Uterus (tissue), 4 donors: Measurements from ENCODE around the gene CDK10. TPM values are rescaled to one million over a fixed set of nuclear protein-coding genes. Genes with fewer than 3 reads are reported as not detected.

Experiments used
- DNase-seq, 2 donors: peaks; one replicate each; pipeline ENCODE4 v3.0.0-alpha.2; 2019 to 2020
- H3K27ac ChIP-seq, 2 donors: fragments of 200-600 bp; sonication (generic); 1 replicate in 1 of 2; 2 replicates in 1 of 2; pipeline ENCODE4 v1.5.1; 2016 to 2018
- H3K27me3 ChIP-seq, 2 donors: fragments of 200-600 bp; sonication (generic); one replicate each; pipeline ENCODE4 v1.5.1; 2018 to 2019; ENCODE audit warnings: control low read depth in 1 of 2
- H3K36me3 ChIP-seq, 2 donors: fragments of 200-600 bp; sonication (generic); one replicate each; pipeline ENCODE4 v1.5.1; 2019; ENCODE audit warnings: control low read depth in 1 of 2
- H3K4me1 ChIP-seq, 2 donors: fragments of 200-600 bp; sonication (generic); one replicate each; pipeline ENCODE4 v1.5.1; 2018 to 2019; ENCODE audit warnings: control low read depth in 1 of 2
- H3K4me3 ChIP-seq, 2 donors: fragments of 200-600 bp; sonication (generic); 1 replicate in 1 of 2; 2 replicates in 1 of 2; pipeline ENCODE4 v1.5.1; 2018 to 2019; ENCODE audit warnings: mild to moderate bottlenecking in 1 of 2
- H3K9me3 ChIP-seq, 2 donors: fragments of 200-600 bp; sonication (generic); one replicate each; pipeline ENCODE4 v1.5.1; 2019; ENCODE audit warnings: control low read depth in 1 of 2
- POLR2A ChIP-seq, 2 donors: fragments of 450-650 bp; IDR thresholded peaks; one replicate each; pipeline ENCODE4 v1.6.1; 2016; ENCODE audit warnings: antibody characterized with exemption in 2 of 2, mild to moderate bottlenecking in 1 of 2, moderate library complexity in 1 of 2
- intact Hi-C: fragments of 100-400 bp; cut with DNase I; formaldehyde crosslinking; loops from one replicate; pipeline ENCODE4 v1.15.1; 2023; ENCODE audit warnings: low total_unique reads
- total RNA-seq, 4 donors: library from RNA; depleted of rRNA in 3 of 4; stranded (reverse); fragments of >200 nt in 3 of 4; gene quantifications; one replicate each; pipeline versions ENCODE4 v1.1.0 to v1.2.4, GENCODE V29; 2014 to 2023
- TF ChIP-seq, protein P1 (sequence below), 4 experiments: fragments of 200-600 bp in 2 of 4; fragments of 450-650 bp in 2 of 4; sonication (generic) in 2 of 4; IDR thresholded peaks; one replicate each; pipeline ENCODE4 v1.5.1; 2016 to 2019; ENCODE audit warnings: antibody characterized with exemption in 4 of 4, mild to moderate bottlenecking in 2 of 4, moderate library complexity in 1 of 4
- donor health status: DM: yes; HTN: yes; CAD: no.

The CDK10 gene
- total RNA-seq, 4 donors from 2014 or later = 13.8 to 90.7 (median 62.5) TPM

DNA sequence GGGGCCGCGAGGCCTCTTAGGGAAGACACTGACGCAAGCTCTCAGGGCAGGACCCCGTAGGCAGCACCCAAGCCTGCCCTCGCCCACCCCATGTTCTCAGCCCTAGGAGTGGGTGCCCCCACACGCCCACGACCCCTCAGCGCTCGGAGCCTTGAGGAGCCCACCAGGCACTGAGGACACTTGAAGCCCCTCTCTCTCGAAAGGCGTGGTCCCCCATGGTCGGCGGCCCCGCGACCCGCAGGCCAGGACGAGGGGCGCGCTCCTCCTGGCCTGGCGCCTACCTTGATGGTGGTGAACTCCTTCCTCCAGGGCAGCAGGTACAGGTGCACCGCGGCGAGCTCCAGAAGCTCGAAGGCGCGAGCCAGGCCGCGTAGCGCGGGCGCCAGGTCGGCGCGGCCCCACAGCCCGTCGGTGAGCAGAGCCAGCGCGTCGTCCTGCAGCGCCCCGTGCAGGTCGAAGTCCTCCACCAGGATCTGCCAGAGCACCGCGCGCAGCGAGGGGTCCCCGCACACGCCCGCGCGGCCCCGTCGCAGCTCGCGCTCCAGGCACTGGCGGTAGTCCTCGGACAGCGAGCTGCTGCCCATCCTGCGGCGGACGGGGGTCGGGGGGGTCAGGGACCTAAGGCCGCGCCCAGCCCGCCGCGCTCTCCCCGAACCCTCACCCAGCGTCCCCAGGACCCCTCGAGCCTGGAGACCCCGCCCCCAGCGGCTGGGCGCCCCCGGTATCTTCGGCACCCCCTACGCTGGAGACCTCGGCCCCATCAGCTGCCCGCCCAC is 14.3 kb downstream of the CDK10 start:
- no peaks in the 10 kb centered on the region for H3K9me3 ChIP-seq
- intact Hi-C loops = no loop called here
- H3K27me3 ChIP-seq = no peaks in the 10 kb centered on the region
- peak; percentile 43 to 48 for DNase-seq
- H3K36me3 ChIP-seq = no peaks in the 10 kb centered on the region
- peak overlapping the region; percentile 69 to 77 for H3K4me3 ChIP-seq
- TF ChIP-seq POLR2A (IDR thresholded peaks at IDR 0.05) = no peak
- TF ChIP-seq, protein P1, sequence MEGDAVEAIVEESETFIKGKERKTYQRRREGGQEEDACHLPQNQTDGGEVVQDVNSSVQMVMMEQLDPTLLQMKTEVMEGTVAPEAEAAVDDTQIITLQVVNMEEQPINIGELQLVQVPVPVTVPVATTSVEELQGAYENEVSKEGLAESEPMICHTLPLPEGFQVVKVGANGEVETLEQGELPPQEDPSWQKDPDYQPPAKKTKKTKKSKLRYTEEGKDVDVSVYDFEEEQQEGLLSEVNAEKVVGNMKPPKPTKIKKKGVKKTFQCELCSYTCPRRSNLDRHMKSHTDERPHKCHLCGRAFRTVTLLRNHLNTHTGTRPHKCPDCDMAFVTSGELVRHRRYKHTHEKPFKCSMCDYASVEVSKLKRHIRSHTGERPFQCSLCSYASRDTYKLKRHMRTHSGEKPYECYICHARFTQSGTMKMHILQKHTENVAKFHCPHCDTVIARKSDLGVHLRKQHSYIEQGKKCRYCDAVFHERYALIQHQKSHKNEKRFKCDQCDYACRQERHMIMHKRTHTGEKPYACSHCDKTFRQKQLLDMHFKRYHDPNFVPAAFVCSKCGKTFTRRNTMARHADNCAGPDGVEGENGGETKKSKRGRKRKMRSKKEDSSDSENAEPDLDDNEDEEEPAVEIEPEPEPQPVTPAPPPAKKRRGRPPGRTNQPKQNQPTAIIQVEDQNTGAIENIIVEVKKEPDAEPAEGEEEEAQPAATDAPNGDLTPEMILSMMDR (IDR thresholded peaks at IDR 0.05) = peak in 1 of 4 experiments; percentile 3
- peak overlapping the region; percentile 82 to 83 for H3K27ac ChIP-seq
- peaks cover 0 to 11% of the 10 kb centered on the region in 2 donors for H3K4me1 ChIP-seq

DNA sequence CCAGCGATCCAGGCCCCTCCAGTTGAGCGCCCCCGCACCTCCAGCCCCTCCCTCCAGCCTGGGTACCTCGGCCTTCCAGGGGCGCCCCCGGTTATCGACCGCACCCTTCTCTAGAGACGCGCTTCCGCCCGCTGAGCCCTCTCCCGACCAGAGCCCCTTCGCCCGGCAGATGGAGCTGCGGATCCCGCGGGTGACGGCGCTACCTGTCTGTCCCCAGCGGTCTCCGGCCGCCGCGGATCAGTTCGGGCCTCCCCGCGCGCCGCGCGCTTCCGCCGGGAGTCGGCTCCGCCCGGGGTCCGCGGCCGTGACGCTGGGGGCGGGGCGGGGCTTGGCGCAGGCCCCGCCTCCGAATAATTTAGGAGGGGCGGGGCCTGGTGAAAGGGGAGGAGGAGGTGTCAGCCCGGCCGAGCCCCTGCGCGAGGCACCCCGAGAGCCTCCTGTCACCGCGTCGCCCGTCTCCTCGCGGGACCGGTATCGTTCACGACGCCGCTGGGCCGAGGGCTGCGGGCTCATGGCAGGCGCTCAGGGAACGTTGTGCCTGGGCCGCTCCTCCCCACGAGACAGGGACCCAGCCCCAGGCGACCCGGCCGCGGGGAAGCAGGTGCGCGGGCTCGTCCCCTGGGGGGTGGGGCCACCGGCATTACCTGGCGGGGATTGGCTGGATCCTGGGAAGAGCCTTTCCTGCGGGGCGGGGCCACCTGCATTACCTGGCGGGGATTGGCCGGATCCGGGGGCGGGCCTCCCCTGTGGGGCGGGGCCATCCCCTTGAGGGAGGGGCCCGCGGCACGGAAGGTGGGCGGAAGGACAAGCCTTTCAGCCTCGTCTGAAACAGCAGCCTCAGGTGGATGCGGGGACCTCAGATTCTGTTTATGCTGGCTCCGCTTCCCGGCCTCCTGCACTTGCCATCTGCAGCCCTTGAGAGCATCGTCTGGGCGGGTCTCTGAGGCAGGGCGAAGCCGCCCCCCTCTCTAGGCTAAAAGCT is 15.2 kb downstream of the CDK10 start, which contains the start of gene SPATA2L:
Gene SPATA2L (minus strand): TSS at position 281 of the 982 bp plus-strand sequence. CDS start 473 bp downstream, outside the sequence.
- Histone ChIP-seq H3K27me3 (no peaks in the 10 kb centered on the region), H3K4me1 (peaks cover 0 to 11% of the 10 kb centered on the region in 2 donors), H3K4me3 (peak within 1 kb of the TSS; percentile 69 to 77), H3K9me3 (no peaks in the 10 kb centered on the region), H3K27ac (peak within 1 kb of the TSS; percentile 82 to 83), H3K36me3 (no peaks in the 10 kb centered on the region)
- peak; percentile 77 to 85 for DNase-seq
- TF ChIP-seq, protein P1 (IDR thresholded peaks at IDR 0.05) = peak in 3 of 4 experiments; percentile 2 to 25 (median 14)
- TF ChIP-seq POLR2A (IDR thresholded peaks at IDR 0.05) = peak; percentile 85 to 92
- intact Hi-C loops = no loop called here

DNA sequence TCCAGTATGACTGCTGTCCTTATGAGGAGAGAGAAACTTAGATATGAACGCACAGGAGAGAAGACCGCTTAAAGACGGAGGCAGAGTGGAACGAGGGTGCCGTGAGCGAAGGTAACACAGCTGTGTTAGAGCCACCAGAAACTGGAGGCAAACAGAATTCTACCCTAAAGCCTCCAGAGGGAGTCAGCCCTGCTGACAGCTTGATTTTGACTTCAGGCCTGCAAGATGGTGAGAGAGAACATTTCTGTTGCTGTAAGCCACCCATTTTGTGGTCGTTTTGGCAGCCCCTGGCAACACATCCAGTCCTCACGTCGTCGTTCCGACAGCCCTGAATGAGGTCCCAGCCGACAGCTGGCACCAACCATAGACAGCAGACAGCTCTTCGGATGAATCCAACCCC is 17.8 kb downstream of the CDK10 start:
- no peaks in the 10 kb centered on the region for H3K9me3 ChIP-seq
- DNase-seq = no peak
- no peak overlapping the region for H3K4me3 ChIP-seq
- no peaks in the 10 kb centered on the region for H3K36me3 ChIP-seq
- intact Hi-C loops = no loop called here
- H3K4me1 ChIP-seq = peaks cover 0 to 11% of the 10 kb centered on the region in 2 donors
- no peak overlapping the region for H3K27ac ChIP-seq
- H3K27me3 ChIP-seq = no peaks in the 10 kb centered on the region
- no peak for TF ChIP-seq POLR2A (IDR thresholded peaks at IDR 0.05)

DNA sequence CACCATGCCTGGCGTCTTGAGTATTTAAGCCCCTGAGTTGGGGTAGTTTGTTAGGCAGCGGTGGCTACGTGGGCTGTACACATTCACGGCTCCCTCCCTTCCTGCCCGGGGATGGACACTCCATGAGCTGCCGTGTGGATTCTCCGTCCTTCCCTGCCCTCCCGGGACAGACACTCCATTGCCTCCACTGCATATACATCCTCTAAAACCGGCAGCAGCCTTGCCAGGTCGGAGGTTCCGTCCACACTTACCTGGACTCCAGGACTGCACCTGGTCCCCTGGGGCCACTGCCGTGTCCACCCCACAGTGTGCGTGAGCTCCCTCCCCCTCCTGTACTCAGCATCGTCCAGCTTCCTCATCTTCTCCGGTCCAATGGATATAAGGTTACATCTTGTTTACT is 18.5 kb downstream of the CDK10 start:
- no peak overlapping the region for H3K27ac ChIP-seq
- H3K4me3 ChIP-seq = no peak overlapping the region
- H3K36me3 ChIP-seq = no peaks in the 10 kb centered on the region
- H3K9me3 ChIP-seq = no peaks in the 10 kb centered on the region
- intact Hi-C loops = loop anchor here (5.0 kb wide), 1 partner anchor 242 kb away; the partner anchor contains the start of gene DEF8
- no peak for TF ChIP-seq POLR2A (IDR thresholded peaks at IDR 0.05)
- TF ChIP-seq, protein P1 (IDR thresholded peaks at IDR 0.05) = no peak
- peaks cover 0 to 11% of the 10 kb centered on the region in 2 donors for H3K4me1 ChIP-seq
- DNase-seq = no peak
- H3K27me3 ChIP-seq = no peaks in the 10 kb centered on the region

DNA sequence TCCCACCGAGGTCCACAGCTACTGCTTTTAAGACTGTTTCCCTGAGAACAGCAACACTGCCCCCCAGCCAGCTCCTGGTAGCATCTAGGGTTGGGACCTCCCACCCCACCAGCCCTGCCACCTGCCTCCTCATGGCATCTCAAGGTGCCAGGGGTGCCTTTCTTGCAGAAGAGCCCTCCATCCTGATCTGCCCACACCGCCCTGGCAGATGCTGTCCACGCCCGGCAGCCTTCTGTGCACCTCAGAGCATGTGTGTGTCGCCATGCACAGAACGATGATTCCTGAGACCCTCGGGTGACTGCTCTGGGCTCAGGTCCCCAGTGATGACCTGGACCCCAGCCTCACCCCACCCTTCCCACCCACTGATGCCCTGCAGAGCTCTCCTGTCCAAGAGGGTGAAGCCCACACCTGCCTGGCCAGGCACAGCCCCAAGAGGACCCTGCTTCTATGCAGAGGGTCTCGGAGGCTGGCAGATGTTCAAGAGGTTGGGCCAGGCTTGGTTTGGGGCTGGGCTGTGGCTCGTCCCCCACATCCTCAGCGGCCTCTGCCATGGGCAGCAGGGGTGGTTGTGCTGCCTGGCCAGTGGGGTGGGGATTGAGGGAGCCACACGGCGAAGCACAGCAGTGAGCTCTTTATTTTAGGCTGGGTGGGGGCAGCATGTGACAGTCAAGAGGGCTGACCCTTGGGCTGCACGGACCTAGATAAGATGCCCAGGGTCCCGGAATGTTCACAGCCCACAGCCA is 20.2 kb downstream of the CDK10 start:
- Histone ChIP-seq H3K9me3 (no peaks in the 10 kb centered on the region), H3K27me3 (no peaks in the 10 kb centered on the region), H3K27ac (no peak overlapping the region), H3K4me3 (no peak overlapping the region), H3K36me3 (no peaks in the 10 kb centered on the region), H3K4me1 (no peaks in the 10 kb centered on the region)
- intact Hi-C loops = loop anchor here (5.0 kb wide), 1 partner anchor 241 kb away; the partner anchor contains the start of gene DEF8
- TF ChIP-seq, protein P1 (IDR thresholded peaks at IDR 0.05) = no peak
- no peak for TF ChIP-seq POLR2A (IDR thresholded peaks at IDR 0.05)
- DNase-seq = no peak
